Measurements from ENCODE around the gene CDCA4.

GRCh38 chr14:104978746-104979691 is 41.9 kb downstream of the CDCA4 start:
- TF ChIP-seq CTCF (IDR thresholded peaks at IDR 0.05) (no peak), POLR2A (IDR thresholded peaks at IDR 0.05) (no peak), POLR2AphosphoS5 (IDR thresholded peaks at IDR 0.05; ENCODE audit: insufficient read depth in 1 of 2, low read depth in 1 of 2) (peak in 1 of 2 donors; percentile 15)

Measured in vagina (tissue), 2 donors.